GM19468 (cell line): ENCODE data around the gene PKIG.
"Not testable (repeated sequence)": the region's sequence is repeated elsewhere in the genome, so short reads cannot be mapped to it uniquely, and the experiment has no call there.

Experiments
- ATAC-seq: cut with Tn5 transposase; IDR thresholded peaks from one replicate; pipeline ENCODE4 v1.9.1; 2021; ENCODE audit warnings: mild to moderate bottlenecking, moderate library complexity, moderate number of reproducible peaks; ENCODE audit not compliant: unreplicated experiment; ENCODE audit errors: extremely low read depth

The PKIG gene

DNA sequence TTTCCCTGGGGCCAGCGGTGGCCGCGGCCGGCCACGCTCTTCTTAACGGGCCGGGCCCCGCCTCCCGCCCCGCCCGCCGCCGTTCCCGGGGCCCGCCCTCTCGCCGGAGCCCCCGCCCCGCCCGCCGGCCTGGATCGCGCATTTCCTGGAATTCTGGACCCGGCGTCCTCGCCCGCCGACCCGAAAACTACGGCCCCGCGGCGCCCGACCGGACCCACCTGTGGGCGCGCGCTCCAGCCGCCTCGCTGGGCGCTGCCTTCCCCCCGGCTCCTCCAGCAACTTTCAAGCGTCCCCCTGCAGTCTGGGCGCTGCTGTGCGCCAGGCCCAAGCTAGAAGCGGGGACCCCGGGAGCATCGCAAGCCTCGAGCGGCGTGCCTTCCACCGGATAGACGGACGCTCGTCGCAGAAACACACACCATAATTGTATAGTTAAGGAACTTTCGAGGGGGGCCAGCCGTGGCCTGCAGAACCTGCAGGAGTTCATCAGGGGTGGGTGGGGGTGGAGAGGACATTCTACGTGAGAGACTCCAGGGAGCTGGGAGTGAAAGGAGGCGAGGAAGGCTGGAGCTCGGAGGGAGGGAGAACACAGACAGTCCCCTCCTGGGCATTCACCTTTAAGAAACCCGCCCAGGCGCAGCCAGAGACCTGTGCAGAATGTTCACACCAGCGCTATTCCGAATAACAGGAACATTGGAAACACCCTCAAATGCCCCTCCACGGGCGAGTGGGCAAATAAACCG, 69.5 kb downstream of the PKIG start, which contains the start of gene ADA:
ADA (minus strand) TSS at position 16 of the 740 bp plus-strand sequence. CDS start 92 bp downstream, outside the sequence.
- no peak for ATAC-seq

DNA sequence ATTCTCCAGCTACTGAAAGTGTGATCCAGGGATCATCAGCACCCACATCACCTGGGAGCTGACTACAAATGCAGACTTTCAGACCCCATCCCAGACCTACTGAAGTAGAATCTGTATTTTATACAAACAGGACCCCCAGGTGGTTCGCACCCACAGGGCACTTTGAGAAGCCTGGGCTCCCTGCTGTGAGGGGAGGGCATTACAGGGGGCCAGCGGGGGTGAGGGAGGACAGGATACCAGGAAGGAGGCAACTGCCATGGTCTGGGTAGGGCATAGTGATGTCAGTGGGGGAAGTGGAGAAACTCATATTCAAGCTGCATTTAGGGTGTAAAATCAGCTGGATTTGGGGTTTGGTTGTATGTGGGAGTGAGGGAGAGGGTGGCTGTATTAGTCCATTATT, 71.2 kb downstream of the PKIG start:
- no peak for ATAC-seq

DNA sequence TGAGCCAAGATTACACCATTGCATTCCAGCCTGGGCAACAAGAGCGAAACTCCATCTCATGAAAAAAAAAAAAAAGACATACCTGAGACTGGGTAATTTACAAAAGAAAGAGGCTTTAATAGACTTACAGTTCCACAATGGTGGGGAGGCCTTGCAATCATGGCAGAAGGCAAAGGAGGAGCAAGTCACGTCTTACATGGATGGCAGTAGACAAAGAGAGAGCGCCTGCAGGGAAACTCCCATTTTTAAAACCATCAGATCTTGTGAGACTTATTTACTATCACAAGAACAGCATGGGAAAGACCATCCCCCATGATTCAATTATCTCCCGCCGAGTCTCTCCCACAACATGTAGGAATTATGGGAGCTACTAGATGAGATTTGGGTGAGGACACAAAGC, 71.8 kb downstream of the PKIG start:
- not testable (repeated sequence) for ATAC-seq

DNA sequence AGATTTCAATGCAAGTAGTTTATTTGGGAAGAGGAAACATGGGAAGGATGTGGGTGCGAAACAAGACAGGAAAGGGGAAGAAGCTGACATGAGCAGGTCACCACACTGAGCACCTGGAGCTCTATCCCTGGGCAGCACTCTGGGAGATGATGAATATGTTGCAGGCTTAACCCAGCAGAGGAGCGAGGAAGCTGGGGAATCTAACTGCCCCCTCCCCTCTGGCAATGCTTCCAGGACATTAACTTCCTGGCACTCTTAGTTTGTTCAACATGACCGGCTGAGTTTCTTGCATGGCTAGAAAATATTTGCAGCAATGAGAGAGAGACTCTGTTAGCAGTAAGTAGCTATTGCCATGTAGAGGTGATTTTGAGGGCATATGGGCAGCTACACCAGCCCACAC, 74.1 kb downstream of the PKIG start:
- ATAC-seq, result no peak

DNA sequence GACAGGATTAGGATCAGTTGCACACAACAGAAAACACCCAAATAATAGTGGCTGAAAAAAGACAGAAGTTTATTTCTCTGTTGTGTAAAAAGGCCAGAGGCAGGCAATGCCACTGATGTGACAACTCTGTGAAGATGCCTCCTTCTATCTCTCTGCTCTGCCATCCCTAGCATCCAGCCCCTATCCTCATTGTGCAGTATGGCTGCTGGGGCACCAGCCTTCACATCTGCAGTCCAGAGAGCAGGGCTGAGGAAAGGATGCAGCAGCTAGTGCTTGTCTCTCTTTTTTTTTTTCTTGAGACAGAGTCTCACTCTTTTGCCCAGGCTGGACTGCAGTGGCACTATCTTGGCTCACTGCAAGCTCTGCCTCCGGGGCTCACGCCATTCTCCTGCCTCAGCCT, 75.5 kb downstream of the PKIG start:
- ATAC-seq, result no peak

DNA sequence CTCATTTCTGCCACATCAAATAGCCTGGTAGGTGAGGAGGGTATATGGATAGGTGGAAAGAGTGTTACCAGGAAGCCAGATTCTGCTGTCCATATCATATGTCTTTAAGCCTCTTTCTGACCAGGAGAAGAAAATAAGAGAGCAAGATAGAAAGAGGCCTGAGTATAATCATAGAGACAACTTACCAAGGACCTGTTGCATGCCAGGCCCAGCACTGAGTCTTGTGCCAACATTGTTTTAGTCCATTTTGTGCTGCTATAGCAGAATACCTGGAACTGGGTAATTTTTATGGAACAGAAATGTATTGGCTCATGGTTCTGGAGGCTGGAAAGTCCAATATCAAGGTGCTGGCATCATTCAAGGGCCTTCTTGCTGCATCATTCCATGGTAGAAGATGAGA, 76.4 kb downstream of the PKIG start:
- ATAC-seq, result no peak

DNA sequence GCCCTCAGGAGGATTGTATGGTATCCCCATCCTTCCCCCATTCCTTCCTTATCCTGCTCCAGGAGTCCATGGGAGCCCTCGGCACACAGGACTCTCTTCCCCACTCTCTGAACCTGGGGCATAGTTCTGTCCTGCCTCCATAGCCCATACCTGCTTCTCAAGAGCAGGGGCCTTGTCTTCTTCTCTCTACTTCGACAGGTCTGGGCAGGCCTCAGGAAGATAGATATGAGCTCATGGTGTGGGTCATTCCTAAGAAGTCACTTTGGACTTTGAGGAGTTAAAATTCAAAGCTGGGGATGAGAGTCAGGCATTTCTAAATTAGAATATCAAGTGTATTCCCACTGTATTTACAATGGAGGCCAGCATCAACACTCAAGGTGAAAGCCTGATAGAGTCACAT, 77.6 kb downstream of the PKIG start:
- ATAC-seq, result no peak

DNA sequence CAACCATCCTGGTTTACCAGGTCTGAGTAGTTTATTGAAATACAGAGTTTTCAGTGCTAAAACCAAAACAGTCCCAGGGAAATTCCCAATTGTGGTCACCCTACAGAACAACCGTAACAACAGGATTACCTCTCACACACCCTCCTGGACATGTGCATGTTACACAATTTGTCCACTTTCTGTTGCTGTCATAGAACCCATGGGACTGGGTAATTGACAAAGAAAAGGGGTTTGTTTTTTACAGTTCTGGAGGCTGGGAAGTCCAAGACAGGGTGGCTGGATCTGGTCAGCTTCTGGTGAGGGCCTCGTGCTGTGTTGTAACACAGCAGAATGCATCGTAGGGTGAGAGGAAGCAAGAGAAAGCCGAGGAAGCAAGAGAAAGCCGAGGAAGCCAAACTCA, 78.2 kb downstream of the PKIG start:
- no peak for ATAC-seq

DNA sequence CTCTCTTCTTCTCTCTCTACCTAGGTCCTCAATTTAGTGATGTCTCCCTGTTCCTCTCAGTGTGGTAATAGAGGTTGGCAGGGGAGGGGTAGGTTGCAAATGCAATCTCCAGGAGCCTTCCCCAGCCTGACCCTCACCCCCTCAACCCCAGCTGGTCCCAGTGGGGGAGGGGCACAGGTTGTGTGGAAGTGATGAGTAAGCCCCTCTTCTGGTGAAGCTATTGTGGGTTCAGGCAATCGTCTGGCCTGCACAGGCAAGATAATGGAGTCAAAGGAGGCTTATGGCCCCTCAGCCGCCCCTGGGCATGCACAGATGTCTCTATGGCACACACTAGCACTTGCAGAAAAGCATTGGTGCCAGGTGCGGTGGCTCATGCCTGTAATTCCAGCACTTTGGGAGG, 79.9 kb downstream of the PKIG start:
- ATAC-seq, result no peak

DNA sequence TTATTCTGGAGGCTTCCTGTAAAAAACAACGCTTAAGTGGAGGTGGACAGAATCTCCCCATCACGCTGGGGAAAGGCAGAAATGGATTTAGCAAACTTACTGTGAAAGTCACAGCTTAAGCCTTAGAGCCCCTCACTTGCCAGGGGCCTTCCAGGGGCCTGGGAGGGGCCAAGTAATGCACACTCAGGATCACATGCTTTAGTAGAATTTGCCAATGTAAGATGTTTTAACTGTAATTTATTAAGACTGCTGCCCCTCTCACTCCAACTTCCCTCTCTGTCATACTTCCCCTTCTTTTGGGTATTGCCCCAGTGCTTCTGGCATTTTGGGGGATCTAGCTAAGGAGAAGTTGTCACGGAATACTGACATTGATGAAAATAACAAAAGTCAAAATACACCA, 81.8 kb downstream of the PKIG start:
- no peak for ATAC-seq

DNA sequence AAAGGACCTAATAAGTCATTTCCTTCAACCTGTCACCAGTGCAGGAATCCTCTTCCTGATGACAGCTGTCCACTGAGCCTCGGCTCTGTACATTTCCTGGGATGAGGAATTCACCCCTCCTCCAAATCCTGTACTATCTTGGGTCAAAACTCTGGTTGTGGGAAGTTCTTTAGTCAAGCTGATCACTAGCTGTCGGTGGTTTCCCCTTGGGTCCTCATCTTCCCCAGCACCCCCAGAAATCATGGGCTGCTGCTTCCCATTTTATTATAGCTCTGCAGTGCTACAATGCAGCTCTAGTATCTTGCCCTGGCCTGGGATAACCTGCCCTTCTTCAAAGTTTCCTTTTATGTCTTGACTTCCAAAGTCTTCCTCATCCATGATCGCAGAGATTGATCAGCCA, 83.7 kb downstream of the PKIG start:
- ATAC-seq, result no peak
